ENCODE measurements around the gene PTPRD. TPM values are rescaled to one million over a fixed set of nuclear protein-coding genes. Genes with fewer than 3 reads are reported as not detected.

PTPRD gene
- total and polyA plus RNA-seq, 9 of the 15 experiments (the other 6 are each of a cell fraction or from before 2014, with no cell fraction given), result 0.11 TPM; not detected in 8

GRCh38 chr9:9992936-9993335 lies 619.9 kb downstream of the PTPRD start:
- Histone ChIP-seq H3K36me3 (ENCODE audit: control insufficient read depth, insufficient read depth, low read length) (no peaks in the 10 kb centered on the region), H3K9ac (ENCODE audit: insufficient read depth in 1 of 2, low read depth in 2 of 2, low read length in 2 of 2) (no peak overlapping the region), H3K27ac (ENCODE audit: extremely low read depth, low read depth, low read length) (no peak overlapping the region), H3K9me3 (replicated peaks; ENCODE audit: control insufficient read depth, insufficient read depth, low read depth, low read length) (no peaks in the 10 kb centered on the region), H2AFZ (ENCODE audit: low read depth, low read length) (no peak overlapping the region), H3K79me2 (ENCODE audit: control insufficient read depth, insufficient read depth, low read length) (no peaks in the 10 kb centered on the region), H3K4me3 (no peak overlapping the region), H3K4me1 (replicated peaks in 1 of 2; ENCODE audit: control insufficient read depth in 2 of 2, insufficient read depth in 2 of 2, low read length in 2 of 2) (no peaks in the 10 kb centered on the region), H4K20me1 (replicated peaks; ENCODE audit: control insufficient read depth, insufficient read depth, low read length) (no peaks in the 10 kb centered on the region), H3K9me1 (ENCODE audit: control insufficient read depth, insufficient read depth, low read length) (no peaks in the 10 kb centered on the region), H3K27me3 (ENCODE audit: control insufficient read depth in 2 of 2, insufficient read depth in 2 of 2, low read length in 2 of 2) (no peaks in the 10 kb centered on the region), H3K4me2 (ENCODE audit: insufficient read depth, low read length) (no peak overlapping the region)
- no peak for DNase-seq (ENCODE audit: extremely low read depth in 1 of 4, low spot score in 3 of 4)
- WGBS (ENCODE audit: insufficient coverage, low coverage, missing lambda C conversion rate), result 0% methylated on average over 1 of the region's 1 CpG
- FAIRE-seq, result no peak
- ChIA-PET CTCF (ENCODE audit: low intra/inter-chr PET ratio) (no interaction called here), POLR2A (no interaction called here)
- BruUV-seq (replicated peaks), result no TSS peak
- intact Hi-C loops (cut with micrococcal nuclease), result no loop called here
- in situ Hi-C loops (cut with MboI), result no loop called here
- TF ChIP-seq ZNF75A (CRISPR knock-in tag; IDR thresholded peaks at IDR 0.05) (no peak), BDP1 (IDR thresholded peaks at IDR 0.05; ENCODE audit: insufficient read depth, insufficient read length) (no peak), SRSF3 (IDR thresholded peaks at IDR 0.05; ENCODE audit: insufficient read depth, low read length) (no peak), ZNF830 (CRISPR knock-in tag; IDR thresholded peaks at IDR 0.05) (no peak), E4F1 (CRISPR knock-in tag; IDR thresholded peaks at IDR 0.05; ENCODE audit: borderline replicate concordance) (no peak), PML (IDR thresholded peaks at IDR 0.05; ENCODE audit: low read length) (no peak), TGIF2 (CRISPR knock-in tag; IDR thresholded peaks at IDR 0.05) (no peak), DLX4 (CRISPR knock-in tag; IDR thresholded peaks at IDR 0.05) (no peak), TRIM24 (IDR thresholded peaks at IDR 0.05) (no peak), MXD1 (CRISPR knock-in tag; IDR thresholded peaks at IDR 0.05; ENCODE audit: borderline replicate concordance, poor library complexity, severe bottlenecking) (no peak), SREBF1 (IDR thresholded peaks at IDR 0.05; ENCODE audit: borderline replicate concordance, low read depth, low read length) (no peak), HBP1 (CRISPR knock-in tag; IDR thresholded peaks at IDR 0.05) (no peak), NEUROD1 (IDR thresholded peaks at IDR 0.05; ENCODE audit: borderline replicate concordance, low read depth, low read length, partially characterized antibody) (no peak), ZBTB34 (CRISPR knock-in tag; IDR thresholded peaks at IDR 0.05) (no peak), FOXA3 (CRISPR knock-in tag; conservative IDR thresholded peaks at IDR 0.05 in 1 of 2, IDR thresholded peaks at IDR 0.05 in 1 of 2) (no peak), ZNF263 (CRISPR knock-in tag; IDR thresholded peaks at IDR 0.05; ENCODE audit: borderline replicate concordance) (no peak), CBX1 (IDR thresholded peaks at IDR 0.05; ENCODE audit: low read depth) (no peak), FOXJ3 (CRISPR knock-in tag; IDR thresholded peaks at IDR 0.05) (no peak)
- no peak for ATAC-seq
